Calu3 (cell line): ENCODE measurements around the gene ZNF217. TPM values are rescaled to one million over a fixed set of nuclear protein-coding genes. Genes with fewer than 3 reads are reported as not detected.
"Not testable (repeated sequence)": the region's sequence is repeated elsewhere in the genome, so short reads cannot be mapped to it uniquely, and the experiment has no call there.

Experiments
- BruUV-seq: library from RNA; stranded (reverse); fragments of 400-500 nt; replicated peaks from 2 replicates; lab custom pipeline; 2021; lab: Mats Ljungman, UMichigan
- CTCF ChIA-PET: fragments of 300-600 bp; sonication (Branson Sonifier 250); formaldehyde crosslinking; loops from one replicate; lab custom pipeline; 2022; ENCODE audit warnings: antibody characterized with exemption; lab: Charles Lee
- DNase-seq: peaks from one replicate; pipeline ENCODE4 v3.0.0; 2022
- H3K27ac Mint-ChIP-seq: one replicate; pipeline ENCODE4 v1.8.0; 2022; ENCODE audit warnings: mixed read lengths; ENCODE audit not compliant: unreplicated experiment
- H3K27me3 Mint-ChIP-seq: one replicate; pipeline ENCODE4 v1.8.0; 2022; ENCODE audit warnings: mixed read lengths; ENCODE audit not compliant: unreplicated experiment
- H3K36me3 Mint-ChIP-seq: one replicate; pipeline ENCODE4 v1.8.0; 2022; ENCODE audit warnings: mild to moderate bottlenecking, moderate library complexity, mixed read lengths; ENCODE audit not compliant: insufficient read depth, unreplicated experiment
- H3K4me1 Mint-ChIP-seq: one replicate; pipeline ENCODE4 v1.8.0; 2022; ENCODE audit warnings: mild to moderate bottlenecking, low read depth, mixed read lengths; ENCODE audit not compliant: unreplicated experiment
- H3K4me3 Mint-ChIP-seq: one replicate; pipeline ENCODE4 v1.8.0; 2022; ENCODE audit warnings: mild to moderate bottlenecking, low read depth, moderate library complexity, mixed read lengths; ENCODE audit not compliant: unreplicated experiment
- H3K9me3 Mint-ChIP-seq: one replicate; pipeline ENCODE4 v1.8.0; 2022; ENCODE audit warnings: low read depth, mixed read lengths; ENCODE audit not compliant: unreplicated experiment
- CTCF ChIP-seq: fragments of 200-600 bp; IDR thresholded peaks from one replicate; pipeline ENCODE4 v1.8.0; 2022; ENCODE audit warnings: antibody characterized with exemption; ENCODE audit not compliant: unreplicated experiment
- intact Hi-C: fragments of 100-400 bp; cut with micrococcal nuclease; formaldehyde crosslinking; loops from one replicate; pipeline ENCODE4 v1.10.0; 2022; ENCODE audit not compliant: unreplicated experiment
- total RNA-seq: library from RNA; stranded (reverse); gene quantifications from 2 replicates; pipeline ENCODE4 v1.2.3, GENCODE V29; 2022

ZNF217 gene
- total RNA-seq, 1 experiment from 2014 or later, result 87.3 TPM

- Mint-ChIP-seq H3K36me3 (peaks cover 11% of the 10 kb centered on the region), H3K4me1 (peaks cover 18% of the 10 kb centered on the region), H3K9me3 (no peaks in the 10 kb centered on the region), H3K27me3 (no peaks in the 10 kb centered on the region), H3K27ac (no peak overlapping the region), H3K4me3 (no peak overlapping the region)
- no TSS peak for BruUV-seq
- TF ChIP-seq CTCF, result no peak
- DNase-seq, result no peak
- CTCF ChIA-PET, result interaction anchor here (0.9 to 1.0 kb wide), 2 partner anchors 16 to 18 kb away, joined by 3 to 4 read pairs; no protein-coding TSS in a partner anchor
- intact Hi-C loops, result no loop called here
Observed at GRCh38 chr20:53639128-53639527, 45.5 kb upstream of the ZNF217 start.

GRCh38 chr20:53637310-53637709 lies 43.7 kb upstream of the ZNF217 start:
- H3K4me3 Mint-ChIP-seq, DNase-seq, H3K27me3 Mint-ChIP-seq, H3K9me3 Mint-ChIP-seq, BruUV-seq, intact Hi-C loops, H3K36me3 Mint-ChIP-seq, CTCF ChIA-PET, H3K27ac Mint-ChIP-seq: not testable (repeated sequence)
- peaks cover 11% of the 10 kb centered on the region for H3K4me1 Mint-ChIP-seq

- no peak for DNase-seq
- no peak for TF ChIP-seq CTCF
- intact Hi-C loops, result no loop called here
- Mint-ChIP-seq H3K4me3 (no peak overlapping the region), H3K27me3 (no peaks in the 10 kb centered on the region), H3K36me3 (no peaks in the 10 kb centered on the region), H3K4me1 (peaks cover 9% of the 10 kb centered on the region), H3K9me3 (no peaks in the 10 kb centered on the region), H3K27ac (no peak overlapping the region)
- CTCF ChIA-PET, result interaction anchor here (0.7 kb wide), 1 partner anchor 55 kb away, joined by 3 read pairs; no protein-coding TSS in a partner anchor
- no TSS peak for BruUV-seq
Observed at GRCh38 chr20:53636540-53637097, 43.0 kb upstream of the ZNF217 start.

GRCh38 chr20:53635221-53635620 lies 41.6 kb upstream of the ZNF217 start:
- Mint-ChIP-seq H3K4me1 (peaks cover 9% of the 10 kb centered on the region), H3K27ac (no peak overlapping the region), H3K36me3 (no peaks in the 10 kb centered on the region), H3K4me3 (no peak overlapping the region), H3K9me3 (no peaks in the 10 kb centered on the region), H3K27me3 (no peaks in the 10 kb centered on the region)
- no TSS peak for BruUV-seq
- no peak for DNase-seq
- intact Hi-C loops, result no loop called here
- CTCF ChIA-PET, result interaction anchor here (0.7 to 1.1 kb wide), 2 partner anchors 13 to 177 kb away, joined by 3 to 6 read pairs; no protein-coding TSS in a partner anchor
- TF ChIP-seq CTCF, result no peak
